ENCODE results near the gene TSACC. TPM values are rescaled to one million over a fixed set of nuclear protein-coding genes. Genes with fewer than 3 reads are reported as not detected.
A peak's percentile ranks its signal among the peaks of the same experiment; 100 is the strongest.

The TSACC gene
- total and polyA plus RNA-seq, 4 donors = 0.28 to 2.7 (median 0.60) TPM; not detected in 1

GRCh38 chr1:156393095-156393494, 54.8 kb downstream of the TSACC start (continued):
- TF ChIP-seq ZBTB33 (IDR thresholded peaks at IDR 0.05) = no peak

- 62% methylated on average over 9 of the region's 9 CpGs for WGBS
- TF ChIP-seq NR2F2 (IDR thresholded peaks at IDR 0.05) = peak; percentile 45
- peak in 1 of 2 donors; percentile 15 for TF ChIP-seq HNF4A (conservative IDR thresholded peaks at IDR 0.05)
- no peak for TF ChIP-seq ZBTB33 (IDR thresholded peaks at IDR 0.05)
- no peak for TF ChIP-seq GABPA (IDR thresholded peaks at IDR 0.05 in 1 of 2, conservative IDR thresholded peaks at IDR 0.05 in 1 of 2)
- TF ChIP-seq MAX (IDR thresholded peaks at IDR 0.05) = no peak
- no peak for TF ChIP-seq JUND (IDR thresholded peaks at IDR 0.05)
- no peak for TF ChIP-seq REST (IDR thresholded peaks at IDR 0.05)
- no peak for TF ChIP-seq RAD21 (IDR thresholded peaks at IDR 0.05)
- no peak for TF ChIP-seq ATF3 (IDR thresholded peaks at IDR 0.05)
- no peak for TF ChIP-seq HNF4G (IDR thresholded peaks at IDR 0.05)
- TF ChIP-seq YY1 (IDR thresholded peaks at IDR 0.05) = no peak
- TF ChIP-seq SP1 (IDR thresholded peaks at IDR 0.05) = no peak
- TF ChIP-seq FOXA1 (IDR thresholded peaks at IDR 0.05) = no peak
- TF ChIP-seq CTCF (IDR thresholded peaks at IDR 0.05; ENCODE audit: low read depth, low read length, missing input control) = no peak
- TF ChIP-seq EGR1 (IDR thresholded peaks at IDR 0.05; ENCODE audit: low read depth in 2 of 2) = no peak
- TF ChIP-seq RXRA (IDR thresholded peaks at IDR 0.05) = peak in 1 of 2 donors; percentile 52
- TF ChIP-seq TAF1 (conservative IDR thresholded peaks at IDR 0.05) = no peak
- TF ChIP-seq FOXA2 (IDR thresholded peaks at IDR 0.05) = no peak
- Histone ChIP-seq H3K9me3 (ENCODE audit: control insufficient read depth in 4 of 4, low read length in 3 of 4) (no peaks in the 10 kb centered on the region), H3K4me3 (ENCODE audit: low read depth in 1 of 3, low read length in 3 of 3) (no peak overlapping the region), H3K36me3 (ENCODE audit: control insufficient read depth in 4 of 4, insufficient read depth in 3 of 4, low read depth in 1 of 4, low read length in 3 of 4) (no peaks in the 10 kb centered on the region), H3K9ac (ENCODE audit: low read depth in 1 of 2, low read length in 2 of 2) (no peak overlapping the region), H3K27ac (ENCODE audit: low read depth in 1 of 2, low read length in 2 of 2) (no peak overlapping the region), H3K27me3 (ENCODE audit: control insufficient read depth in 4 of 4, insufficient read depth in 4 of 4, low read length in 3 of 4) (no peaks in the 10 kb centered on the region), H3K4me1 (ENCODE audit: control insufficient read depth in 4 of 4, insufficient read depth in 4 of 4, low read length in 3 of 4) (no peaks in the 10 kb centered on the region)
- no peak for DNase-seq (ENCODE audit: low spot score)
Measured at GRCh38 chr1:156394082-156394481, 55.8 kb downstream of the TSACC start.
